AG08396 (cell line): Measurements from ENCODE around the gene VENTX.

Source experiments
- DNase-seq: peaks from one replicate; pipeline ENCODE4 v3.0.0; 2012; ENCODE audit warnings: low spot score, mixed read lengths

Gene VENTX

DNA sequence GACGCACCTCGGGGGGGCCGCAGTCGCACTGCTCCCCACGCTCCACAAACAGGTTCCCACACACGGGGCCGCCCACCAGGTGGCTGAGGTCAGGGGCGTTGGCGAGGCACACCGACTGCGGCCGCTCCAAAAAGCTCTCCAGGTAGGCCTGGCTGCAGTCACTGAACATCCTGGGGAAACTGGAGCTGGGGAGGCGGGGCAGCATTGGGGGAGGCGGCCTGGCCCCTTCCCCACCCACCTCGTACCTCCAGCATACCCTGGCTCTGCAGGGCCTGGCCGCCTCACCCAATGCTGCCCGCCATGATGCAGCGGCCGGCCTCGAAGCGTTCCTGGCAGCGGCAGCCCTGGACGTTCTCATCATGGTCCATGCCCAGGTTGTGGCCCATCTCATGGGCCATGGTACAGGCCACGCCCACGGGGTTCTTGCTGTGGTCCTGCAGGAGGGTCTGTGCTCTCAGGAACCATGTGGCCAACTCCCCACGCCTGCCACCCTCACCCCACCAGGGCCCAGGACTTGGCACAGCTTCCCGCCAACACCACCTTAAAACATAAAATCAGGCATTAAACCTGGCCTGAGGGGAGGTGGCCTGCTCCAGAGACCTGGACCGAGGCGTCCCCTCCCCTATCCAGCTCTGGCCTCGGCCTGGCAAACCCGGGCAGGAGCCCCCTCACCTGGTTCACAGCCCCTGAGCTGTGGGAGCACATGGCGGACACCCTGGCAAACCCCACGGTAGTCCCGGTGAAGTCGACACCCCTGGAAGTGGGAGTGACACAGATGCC, 34.1 kb downstream of the VENTX start:
- no peak for DNase-seq

DNA sequence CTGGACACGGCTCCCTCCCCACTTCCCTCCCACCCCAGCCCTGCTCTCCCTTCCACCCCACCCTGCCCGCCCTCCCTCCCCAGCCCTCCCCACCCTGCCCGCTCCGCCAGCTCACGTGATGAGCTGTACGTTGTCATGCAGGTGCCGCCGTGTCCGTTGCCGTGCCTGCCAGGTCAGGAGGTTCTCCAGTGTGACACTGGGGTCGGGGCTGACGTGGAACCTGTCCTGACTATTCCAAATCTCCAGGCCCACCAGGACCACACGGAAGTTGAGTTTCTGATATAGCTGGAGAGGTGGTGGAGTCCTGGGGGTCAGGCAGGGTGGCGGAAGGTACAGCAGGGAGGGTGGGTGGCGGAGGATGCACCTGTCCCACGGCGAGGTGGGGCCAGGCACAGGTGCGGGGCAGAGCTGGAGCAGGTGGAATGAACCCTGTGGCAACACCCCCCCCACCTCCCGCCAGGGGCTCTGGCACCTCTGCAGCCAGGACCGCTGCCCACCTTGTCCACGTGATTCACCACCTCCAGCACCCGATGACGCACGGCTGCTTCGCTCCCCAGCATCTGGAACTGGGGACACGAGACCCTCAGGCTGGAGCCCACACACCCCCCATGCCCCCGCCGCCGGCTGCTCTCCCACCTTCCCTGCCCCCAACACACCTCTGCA, 34.8 kb downstream of the VENTX start:
- DNase-seq, result no peak

DNA sequence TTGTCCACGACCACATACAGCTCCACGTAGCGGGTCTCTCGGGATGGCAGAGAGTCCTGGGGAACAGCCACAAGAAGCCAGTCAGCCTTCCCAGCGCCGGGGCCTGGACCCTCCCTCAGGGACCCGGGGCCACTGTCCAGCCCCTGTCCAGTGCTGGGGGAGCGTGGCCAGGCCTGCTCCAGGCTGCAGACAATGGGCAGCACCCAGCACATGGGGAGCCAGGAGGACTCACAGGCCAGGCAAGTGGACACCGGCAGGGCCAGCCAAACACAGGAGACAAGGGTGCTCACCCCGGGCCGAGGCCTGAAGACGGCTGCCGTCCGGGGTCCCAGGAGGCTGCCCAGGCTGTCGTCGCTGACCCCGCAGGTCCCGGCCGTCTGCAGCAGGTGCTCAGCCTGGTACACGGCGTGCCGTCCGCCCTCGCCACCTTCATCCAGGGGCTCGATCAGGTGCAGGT, 35.3 kb downstream of the VENTX start:
- DNase-seq, result no peak

DNA sequence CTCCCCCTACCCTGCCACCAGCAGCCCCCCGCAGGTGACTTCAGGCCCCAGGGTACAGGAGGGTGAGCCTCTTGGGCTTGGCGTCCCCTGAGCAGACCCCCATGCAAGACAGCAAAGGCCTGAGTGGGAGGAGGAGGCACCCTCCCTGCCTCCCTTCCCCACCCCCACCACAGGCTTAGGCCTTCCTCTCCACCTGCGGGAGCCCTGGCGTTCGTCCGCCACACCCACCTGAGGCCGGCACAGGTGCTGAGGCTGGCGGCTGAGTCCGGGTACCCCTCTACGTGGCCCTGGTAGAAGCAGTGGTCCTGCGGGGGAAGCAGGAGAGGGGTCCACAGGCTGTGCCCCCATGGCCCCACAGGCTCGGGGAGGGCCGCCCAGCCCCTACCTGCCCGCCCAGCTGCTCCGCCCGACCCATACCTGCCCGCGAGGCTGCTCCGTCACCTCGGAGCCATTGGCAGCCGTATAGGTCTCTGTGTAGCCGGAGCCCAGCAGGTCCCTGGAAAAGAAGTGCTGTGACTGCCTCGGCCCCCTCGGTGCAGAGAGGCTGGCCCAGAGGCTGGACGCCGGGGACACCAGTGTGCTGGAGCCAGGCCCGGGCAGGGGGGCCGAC, 36.0 kb downstream of the VENTX start:
- no peak for DNase-seq

DNA sequence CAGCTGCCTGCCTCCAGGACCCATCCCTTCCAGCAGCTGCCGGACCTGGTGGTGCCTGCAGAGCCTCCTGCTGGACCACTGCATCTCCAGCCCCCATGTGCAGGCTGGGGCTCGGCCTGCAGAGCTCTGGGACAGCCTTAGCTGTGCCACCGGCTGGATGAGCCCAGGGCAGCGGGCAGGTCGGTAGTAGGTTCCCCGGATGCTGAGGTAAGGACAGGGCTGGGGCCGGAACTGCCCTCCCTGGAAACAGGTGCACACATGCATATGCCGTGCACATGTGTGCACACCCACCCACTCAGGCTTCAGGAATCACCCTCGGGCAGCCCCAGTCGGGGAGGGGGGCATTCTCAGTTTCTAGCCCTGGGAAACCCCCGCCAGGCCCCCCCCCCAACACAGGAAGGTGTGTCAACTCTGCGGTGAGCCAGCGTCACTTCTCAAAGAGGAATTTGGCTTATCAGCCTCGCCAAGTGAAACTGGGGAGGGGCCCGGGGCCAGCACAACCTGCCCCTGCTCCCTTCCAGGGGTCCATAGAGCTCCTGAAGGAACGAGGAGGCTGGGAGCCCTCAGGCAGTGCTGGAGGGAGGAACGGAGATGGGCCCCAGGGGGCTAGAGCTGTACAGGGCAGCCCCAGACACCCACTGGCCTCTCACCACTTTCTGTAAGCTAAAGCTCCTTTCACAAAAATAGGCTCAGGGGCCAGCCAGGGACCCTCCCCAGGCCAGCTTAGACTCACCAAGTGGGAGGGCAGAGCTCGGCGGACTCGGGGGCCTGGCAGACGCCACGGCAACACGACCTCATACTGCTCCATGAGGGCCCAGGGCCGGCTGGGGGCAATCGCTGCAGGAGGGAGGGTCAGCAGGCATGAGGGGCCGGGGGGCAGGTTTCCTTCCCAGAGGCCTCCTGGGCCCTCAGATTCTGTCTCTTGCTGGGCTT, 37.4 kb downstream of the VENTX start:
- DNase-seq, result no peak

DNA sequence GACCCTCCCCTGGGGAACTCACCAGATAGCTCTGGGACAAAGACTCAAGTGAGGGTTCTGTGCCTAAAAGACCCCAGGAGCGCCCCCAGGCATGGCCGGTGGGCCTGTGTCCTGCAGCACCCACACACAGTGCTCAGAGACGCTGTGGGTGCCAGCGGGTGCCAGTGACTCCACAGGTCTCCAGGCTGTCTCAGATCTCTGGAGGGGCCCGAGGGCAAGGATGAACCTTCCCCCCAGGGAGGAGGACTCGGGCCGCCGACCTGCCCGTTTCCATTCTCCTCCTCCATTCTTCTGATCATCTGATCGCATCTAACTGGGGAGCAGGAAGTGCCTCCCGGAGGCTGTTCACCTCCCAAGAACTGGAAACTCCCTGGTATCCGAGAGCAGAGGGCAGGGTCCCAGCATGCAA, 38.0 kb downstream of the VENTX start:
- no peak for DNase-seq

DNA sequence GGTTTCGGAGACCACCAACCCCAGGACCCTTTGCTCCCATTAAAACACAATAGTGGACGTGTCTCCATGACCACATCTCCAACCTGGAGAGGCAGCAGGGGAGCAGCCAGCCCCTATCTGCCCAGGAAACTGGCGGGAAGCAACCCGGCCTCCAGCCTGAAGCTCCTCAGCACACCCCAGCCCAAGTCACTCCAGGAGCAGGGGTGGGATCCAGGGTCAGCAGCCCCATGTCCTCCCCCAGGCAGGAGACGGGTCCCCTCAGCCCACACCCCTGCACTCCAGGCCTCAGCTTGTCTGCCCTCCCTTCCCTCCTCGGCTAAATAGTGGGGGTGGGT, 38.4 kb downstream of the VENTX start:
- DNase-seq, result no peak

DNA sequence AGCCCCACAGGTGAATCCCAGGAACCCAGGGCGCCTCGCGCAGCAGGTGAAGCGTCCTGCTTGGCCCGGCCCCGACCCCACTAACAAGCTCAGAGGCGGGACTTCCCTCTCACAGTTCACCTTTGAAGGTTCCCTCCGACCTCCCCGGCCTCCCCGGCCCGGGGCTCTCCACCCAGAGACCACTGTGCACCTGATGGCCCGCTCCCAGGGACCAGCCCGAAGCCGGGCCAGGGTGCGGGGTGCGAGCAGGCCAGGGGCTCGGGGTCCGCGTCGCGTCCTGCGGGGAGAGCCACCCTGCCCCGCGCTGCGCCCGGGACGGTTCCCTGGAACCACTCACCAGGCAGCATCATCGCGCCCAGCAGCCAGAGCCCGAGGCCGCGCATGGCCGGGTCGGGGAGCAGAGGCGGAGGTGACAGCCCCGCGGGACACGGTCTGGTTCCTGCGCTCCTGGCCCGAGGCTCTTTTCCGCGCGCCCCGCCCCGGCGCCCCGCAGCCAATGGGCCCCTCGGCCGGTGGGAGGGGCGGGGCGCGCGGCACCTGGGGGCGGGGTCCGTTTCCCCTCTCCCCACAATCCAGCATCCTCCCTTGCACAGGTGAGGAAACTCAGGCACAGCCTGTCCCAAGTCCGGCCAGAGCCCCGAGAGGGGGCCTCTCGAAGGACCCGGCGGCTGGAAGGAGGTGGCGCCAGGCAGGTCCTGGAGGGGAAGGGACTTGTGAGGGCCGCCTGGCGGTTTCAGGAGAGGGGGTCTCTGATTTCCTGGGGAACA, 39.0 kb downstream of the VENTX start, which contains the start of gene ADAM8:
TSS of gene ADAM8 (minus strand) at position 434 of the 767 bp plus-strand sequence. CDS start at position 383, 51 bp downstream.
- peak; percentile 73 for DNase-seq

DNA sequence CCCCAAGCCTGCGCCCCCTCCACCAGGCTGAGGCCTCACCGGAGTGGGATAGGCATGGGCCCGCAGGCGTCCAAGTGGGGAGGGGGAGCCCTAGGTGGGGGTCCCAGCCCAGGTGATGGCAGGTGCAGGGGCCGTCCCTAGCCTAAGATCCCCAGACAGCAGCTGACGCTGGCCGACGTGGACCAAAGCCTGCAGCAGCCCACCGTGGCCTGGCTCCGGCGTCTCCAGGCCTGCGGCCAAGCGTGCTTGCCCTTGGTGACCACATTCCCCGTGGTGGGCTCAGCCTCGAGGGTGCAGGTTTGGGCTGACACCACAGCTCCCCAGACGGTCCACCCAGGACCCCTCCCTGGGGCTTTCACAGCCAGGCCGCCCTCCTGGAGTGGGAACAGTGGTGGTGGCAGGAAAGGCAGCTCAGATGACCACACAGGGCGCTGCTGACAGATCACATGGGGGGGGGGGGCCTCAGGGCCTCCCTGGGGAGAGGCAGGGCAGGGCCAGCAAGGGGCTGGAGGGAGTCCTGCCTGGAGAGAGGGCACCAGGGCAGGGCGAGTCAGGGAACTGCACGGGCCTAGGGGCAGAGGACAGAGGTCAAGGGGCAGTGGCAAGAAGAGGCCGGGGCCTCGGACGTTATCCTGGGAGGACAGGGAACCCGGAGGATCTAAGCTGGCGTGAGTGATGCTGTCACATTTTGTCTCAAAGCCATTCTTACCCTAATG, 39.8 kb downstream of the VENTX start:
- no peak for DNase-seq

DNA sequence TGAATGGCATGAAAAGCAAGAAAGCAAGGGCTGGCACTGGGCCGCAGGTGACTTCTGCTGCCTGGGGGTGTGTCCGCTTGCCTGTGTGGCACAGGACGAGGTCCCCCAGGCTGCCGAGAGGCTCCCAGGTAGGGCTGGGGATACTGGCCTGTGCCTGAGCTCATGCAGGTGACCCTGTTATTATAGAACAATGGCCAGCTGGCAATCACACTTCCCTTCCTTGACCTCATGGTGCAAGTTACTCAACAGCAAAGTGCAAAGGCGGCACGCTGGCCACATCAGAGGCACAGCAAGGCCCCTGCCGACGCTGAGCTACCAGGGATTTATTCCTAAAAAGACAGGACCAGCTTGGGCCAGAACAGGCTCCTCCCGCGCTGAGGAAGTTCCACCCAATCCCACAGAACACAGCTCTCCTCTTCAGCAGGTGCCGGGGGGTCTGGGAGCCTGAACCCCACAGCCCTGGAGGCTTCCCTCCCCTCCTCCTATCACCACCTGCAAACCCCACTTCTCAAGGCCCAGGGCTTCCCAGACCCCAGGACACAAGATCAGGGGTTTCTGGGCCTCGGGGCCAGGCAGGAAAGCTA, 40.4 kb downstream of the VENTX start:
- no peak for DNase-seq

DNA sequence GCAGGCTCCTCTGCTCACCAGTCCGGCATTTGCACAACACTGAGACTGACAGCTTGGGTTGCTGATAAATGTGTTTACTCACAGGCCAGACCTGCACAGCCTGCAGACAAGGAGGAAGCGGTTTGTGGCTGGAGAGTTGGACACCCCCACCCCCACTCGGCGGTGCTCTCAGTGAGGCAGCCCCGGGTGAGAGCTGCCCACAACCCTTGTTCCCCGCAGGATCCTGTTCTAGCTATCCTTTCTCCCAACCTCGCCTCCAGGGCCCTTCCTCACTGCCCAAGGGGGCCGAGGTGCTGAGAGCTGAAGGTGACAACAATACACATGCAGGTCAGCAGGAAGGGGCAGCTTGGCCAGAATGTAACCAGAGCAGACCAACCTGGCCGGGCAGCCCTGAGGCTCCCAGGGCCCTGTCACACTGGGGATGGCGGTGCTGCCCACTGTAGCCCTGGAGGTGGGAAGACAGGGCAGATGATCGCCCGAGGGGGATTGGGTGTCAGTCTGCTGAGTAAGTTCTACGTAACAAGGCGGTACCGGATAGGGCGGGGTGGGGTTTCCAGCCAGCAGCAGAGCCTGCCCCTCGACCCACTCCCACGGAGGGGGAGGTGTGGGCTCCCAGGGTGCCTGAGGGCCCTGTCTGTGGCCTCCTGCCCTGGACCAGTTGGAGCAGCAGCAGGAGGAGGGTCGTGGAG, 41.1 kb downstream of the VENTX start:
- DNase-seq, result no peak

DNA sequence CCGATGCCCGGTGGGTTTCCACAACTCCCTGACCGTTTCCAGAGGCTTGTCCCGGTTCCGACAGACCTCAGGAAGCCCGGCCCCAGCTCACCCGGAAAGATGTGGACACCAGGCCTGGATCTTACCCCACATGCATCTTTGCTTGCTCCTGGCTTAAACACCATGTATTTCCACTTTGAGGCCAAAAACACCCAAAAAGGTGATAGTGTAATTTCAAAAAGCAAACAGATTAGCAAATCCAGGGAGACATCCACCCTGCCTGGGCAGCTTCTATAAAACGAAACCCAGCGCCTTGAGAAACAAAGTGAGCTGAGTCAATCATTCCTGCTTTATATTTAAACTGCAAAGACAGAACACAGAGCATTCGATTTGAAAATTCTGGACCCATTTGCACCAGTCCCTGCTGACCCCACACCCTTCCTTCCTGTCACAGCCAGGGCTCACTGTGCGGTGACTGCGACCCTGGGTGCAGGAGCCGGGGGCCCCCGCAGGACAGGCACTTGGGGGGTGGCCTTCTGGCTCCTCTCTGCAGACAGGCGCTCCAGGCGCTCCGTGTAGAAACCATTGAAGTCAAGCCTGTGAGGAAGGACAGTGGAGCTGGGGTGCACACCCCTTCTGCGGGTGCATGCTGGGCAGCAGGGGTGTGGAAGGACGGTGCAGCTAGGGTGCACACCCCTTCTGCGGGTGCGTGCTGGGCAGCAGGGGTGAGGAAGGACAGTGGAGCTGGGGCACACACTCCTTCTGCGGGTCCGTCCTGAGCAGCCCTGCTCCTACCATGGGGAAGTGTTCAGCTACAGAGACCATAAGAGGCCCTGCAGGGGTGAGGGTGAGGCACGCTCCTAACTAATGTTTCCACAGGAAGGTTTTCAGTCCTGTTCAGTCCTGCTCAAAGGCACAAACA, 41.9 kb downstream of the VENTX start:
- no peak for DNase-seq

DNA sequence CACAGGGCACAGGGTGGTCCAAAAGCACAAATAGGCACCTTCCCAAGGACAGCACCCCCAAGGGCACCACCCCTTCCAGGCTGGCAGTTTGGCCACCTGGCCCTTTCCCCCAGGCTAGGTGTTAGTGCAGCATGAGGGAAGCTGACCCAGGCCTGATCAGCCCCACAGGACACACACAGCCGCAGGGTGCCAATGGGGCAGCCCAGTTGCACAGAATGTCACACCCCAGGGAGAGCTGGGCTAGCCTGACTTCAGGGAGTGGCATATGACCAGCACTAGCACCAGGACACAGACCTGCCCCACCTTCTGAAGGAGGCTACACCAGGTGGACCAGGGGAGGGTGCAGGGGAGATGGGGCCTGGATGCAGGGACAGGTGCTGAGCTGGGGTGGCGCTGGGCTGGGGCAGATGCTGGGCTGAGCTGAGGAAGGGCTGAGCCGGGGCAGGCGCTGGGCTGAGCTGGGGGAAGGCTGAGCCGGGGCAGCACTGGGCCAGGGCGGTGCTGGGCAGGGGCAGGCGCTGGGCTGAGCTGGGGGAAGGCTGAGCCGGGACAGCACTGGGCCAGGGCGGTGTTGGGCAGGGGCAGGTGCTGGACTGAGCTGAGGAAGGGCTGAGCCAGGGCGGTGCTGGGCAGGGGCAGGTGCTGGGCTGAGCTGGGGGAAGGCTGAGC, 42.9 kb downstream of the VENTX start:
- DNase-seq, result no peak

DNA sequence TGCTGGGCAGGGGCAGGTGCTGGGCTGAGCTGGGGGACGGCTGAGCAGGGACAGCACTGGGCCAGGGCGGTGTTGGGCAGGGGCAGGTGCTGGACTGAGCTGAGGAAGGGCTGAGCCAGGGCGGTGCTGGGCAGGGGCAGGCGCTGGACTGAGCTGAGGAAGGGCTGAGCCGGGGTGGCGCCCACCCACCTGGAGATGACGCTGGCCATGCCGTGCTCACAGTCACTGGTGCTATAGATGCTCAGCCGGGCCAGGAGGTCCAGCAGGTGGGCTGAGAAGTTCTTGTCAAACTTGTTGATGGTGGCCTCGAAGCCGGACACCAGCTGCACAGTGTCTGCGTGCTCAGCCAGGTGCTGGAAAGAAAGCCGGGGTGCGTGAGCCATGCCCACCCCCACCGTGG, 43.4 kb downstream of the VENTX start:
- DNase-seq, result no peak

DNA sequence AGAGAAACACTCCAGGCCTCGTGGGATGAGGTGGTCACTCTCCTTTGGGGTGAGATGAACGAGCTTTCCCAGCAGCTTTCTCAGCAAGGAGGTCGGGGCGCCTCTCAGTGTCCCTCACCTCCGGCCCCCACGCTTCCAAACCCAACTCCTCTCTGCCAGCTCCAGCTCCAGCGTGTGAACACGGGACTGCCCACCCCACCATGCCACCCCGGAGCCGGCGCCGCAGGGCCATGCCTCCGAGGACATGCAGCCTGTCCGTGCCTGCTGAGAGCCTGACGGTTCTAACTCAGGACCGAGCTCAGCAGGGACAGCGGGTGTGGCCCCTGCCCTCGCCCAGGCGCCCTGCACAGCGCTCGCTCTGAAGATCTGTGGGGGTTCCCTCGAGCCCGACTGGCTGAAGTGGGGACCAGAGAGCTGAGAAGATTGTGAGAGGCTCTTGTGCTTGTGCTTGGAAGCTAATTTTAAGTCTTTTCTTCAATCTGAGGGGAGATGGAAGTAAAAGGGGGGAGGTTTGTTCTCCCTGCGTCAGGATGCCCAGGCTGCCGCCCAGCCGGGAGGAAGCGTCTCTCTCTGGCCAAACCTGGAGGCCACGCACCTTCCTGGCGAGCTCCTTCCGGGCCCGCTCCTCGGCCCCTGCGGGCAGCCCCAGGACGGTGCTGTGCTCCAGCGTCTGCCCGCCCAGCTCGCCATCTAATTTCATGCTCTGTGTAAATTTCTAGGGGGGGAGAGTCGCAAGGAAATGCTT, 44.1 kb downstream of the VENTX start:
- no peak for DNase-seq

DNA sequence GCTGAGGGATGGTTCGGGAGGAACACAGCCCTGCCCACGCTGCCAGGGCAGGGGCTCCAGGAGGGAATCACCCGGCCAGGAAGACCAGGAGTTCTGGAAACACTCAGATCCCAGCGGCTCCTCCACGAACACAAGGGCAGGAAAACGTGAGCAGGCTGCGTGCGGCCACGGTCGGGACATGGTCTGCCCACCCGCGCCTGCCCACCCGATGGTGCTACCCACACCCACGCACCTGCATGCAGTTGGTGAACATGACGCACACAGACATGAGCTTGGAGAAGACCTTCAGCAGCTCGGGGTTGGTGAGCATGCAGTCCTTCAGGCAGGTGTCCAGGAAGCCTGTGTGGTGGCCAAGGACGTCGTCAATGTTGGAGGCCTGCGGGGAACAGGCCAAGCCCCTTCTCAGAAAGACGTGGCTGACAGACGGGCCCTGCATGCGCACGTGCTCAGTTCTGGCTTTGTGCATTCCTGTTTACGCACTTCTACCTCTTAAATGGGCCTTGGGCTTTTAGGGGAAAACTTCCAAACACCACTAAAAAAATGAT, 45.3 kb downstream of the VENTX start:
- DNase-seq, result no peak

DNA sequence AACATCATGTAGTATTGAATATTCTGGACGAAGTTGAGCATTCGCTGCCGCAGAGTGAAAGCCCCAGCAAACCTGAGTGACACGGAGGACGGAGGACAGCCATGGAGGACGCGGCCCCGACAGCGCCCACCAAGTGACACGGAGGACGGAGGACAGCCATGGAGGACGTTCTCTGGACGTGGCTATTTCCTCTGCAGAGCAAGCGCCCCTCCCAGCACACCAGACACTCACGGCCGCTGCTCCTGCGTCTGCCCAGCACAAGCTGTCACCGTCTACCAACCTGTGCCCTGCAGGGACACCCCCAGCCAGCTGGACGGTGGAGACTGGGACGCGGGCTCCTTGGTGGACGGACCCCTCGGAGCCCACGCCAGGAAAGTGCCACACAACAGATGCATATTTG, 46.3 kb downstream of the VENTX start:
- DNase-seq, result no peak
